Stimulated activated memory B cell treated with anti-CD40 and anti-IgM and Interleukin-4, amounts not matched to agents 10 μg/mL and 1 μg/mL and 100 μg/mL, for 72 hours (primary cell): Measurements from ENCODE around the gene CCN2.

Experiments
- ATAC-seq: fragments of 150-1000 bp; cut with Tn5 transposase; 2 replicates; pipeline ENCODE4 v1.10.0; 2021
- H3K27ac Mint-ChIP-seq: one replicate; pipeline ENCODE4 v1.8.0; 2022; ENCODE audit warnings: mild to moderate bottlenecking, mixed read lengths
- H3K27me3 Mint-ChIP-seq: one replicate; pipeline ENCODE4 v1.8.0; 2022; ENCODE audit warnings: mixed read lengths
- H3K36me3 Mint-ChIP-seq: one replicate; pipeline ENCODE4 v1.8.0; 2022; ENCODE audit warnings: mixed read lengths
- H3K4me1 Mint-ChIP-seq: one replicate; pipeline ENCODE4 v1.8.0; 2022; ENCODE audit warnings: mixed read lengths
- H3K4me3 Mint-ChIP-seq: one replicate; pipeline ENCODE4 v1.8.0; 2022; ENCODE audit warnings: mild to moderate bottlenecking, moderate library complexity, mixed read lengths
- H3K9me3 Mint-ChIP-seq: one replicate; pipeline ENCODE4 v1.8.0; 2022; ENCODE audit warnings: mixed read lengths

The CCN2 gene

DNA sequence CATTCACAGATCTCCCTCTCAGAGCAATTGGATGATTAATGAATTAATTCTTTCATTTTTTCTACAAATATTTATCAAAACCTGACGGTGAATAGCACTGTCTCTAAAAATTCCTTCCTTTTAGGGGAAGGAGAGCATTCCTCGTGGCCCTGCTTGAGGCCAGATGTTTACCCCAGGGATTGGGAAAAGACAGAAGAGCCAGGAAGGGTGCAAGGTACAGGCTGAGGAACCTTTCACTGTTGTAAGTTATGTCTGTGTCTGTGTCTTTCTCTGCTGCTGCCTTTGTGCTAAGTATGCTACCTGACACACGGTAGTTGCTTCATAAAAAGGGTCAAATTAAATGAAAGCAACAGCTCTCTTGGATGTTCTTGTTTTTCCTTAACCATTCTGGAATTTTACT is 27.4 kb upstream of the CCN2 start:
- H3K27ac Mint-ChIP-seq: no peak overlapping the region
- H3K27me3 Mint-ChIP-seq: no peaks in the 10 kb centered on the region
- H3K4me3 Mint-ChIP-seq: no peak overlapping the region
- no peak for ATAC-seq
- no peaks in the 10 kb centered on the region for H3K36me3 Mint-ChIP-seq
- H3K4me1 Mint-ChIP-seq: no peaks in the 10 kb centered on the region
- H3K9me3 Mint-ChIP-seq: no peaks in the 10 kb centered on the region

DNA sequence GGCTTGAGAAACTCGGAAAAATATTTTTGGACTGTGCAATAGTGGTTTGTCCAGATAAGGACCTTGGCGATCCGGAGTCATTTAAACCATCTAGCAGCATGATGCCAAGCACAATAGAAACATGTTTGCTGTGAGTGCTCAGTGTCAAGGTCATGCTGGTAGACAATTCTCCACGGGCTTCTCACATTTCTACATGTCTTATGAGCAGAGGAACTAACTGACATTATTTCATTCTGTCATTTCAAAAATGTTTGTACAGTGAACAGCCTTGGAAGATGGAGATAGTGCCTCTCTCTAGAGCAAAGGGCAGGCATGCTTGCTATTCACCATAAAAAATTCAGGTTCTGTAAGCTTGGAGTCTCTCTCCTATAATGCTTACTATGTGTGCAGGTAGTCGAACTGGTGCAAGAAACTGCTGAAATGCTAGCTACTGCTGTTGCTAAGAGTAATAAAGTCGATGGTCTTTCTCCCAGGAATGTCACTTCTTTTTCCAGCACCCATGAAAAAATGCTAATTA is 25.4 kb upstream of the CCN2 start:
- Mint-ChIP-seq H3K9me3 (no peaks in the 10 kb centered on the region), H3K4me3 (no peak overlapping the region), H3K27ac (no peak overlapping the region), H3K36me3 (no peaks in the 10 kb centered on the region), H3K4me1 (no peaks in the 10 kb centered on the region), H3K27me3 (no peaks in the 10 kb centered on the region)
- ATAC-seq: no peak

DNA sequence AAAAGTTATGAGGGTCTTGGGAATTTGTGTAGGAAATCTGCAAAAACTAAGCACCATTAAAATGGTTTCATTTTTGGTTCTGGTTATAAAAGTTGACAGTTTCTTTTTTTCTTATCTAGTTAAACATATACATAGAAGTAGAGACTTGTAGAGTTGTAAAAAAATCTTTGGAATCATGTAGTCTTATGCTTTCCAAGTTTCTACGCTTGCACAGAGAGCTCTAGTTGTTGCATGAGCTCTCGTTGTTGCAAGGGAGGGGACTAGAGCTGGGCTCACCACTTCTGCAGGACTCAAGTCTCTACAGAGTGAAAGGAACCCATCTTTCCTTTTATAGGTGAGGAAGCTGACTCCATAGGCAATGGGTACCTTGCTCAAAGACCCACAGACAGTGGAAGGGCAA is 21.6 kb upstream of the CCN2 start:
- no peaks in the 10 kb centered on the region for H3K4me1 Mint-ChIP-seq
- H3K9me3 Mint-ChIP-seq: no peaks in the 10 kb centered on the region
- H3K27ac Mint-ChIP-seq: no peak overlapping the region
- no peaks in the 10 kb centered on the region for H3K27me3 Mint-ChIP-seq
- ATAC-seq: no peak
- no peak overlapping the region for H3K4me3 Mint-ChIP-seq
- no peaks in the 10 kb centered on the region for H3K36me3 Mint-ChIP-seq

DNA sequence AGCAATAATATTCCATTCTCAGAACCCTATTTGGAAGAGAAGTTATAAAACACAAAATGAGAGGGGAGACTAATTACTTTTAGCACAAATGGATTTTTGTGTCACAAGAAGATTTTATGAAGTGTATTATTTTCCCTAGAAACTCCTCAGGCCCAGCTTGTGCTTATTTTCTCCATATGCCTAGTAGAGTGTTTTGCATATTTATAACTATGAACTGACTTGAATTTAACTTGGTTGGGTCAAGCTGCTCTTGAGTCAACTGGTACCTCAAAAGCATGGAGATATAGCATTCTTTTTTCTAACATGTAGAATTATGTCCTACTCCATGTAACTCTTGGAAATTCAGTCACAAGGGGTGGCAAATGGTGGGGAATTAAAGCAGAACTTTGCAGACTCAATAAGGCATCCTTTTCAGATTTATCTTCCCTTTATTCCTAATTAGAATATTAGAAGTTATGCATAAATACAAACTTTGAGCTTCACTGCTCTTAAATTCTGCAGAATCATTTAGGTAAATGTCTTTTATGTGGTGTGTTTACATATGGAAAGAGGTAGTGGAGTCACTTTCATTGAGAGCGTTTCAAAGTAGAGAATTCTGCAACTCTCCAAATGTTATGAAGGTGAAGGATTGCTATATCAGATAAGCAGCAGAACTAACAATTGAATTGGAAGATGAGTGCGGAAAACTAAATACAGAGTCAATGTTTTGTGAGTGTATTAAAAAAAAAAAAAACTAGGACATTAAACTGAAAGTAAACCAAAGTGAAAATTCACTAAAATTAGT is 19.1 kb upstream of the CCN2 start:
- Mint-ChIP-seq H3K9me3 (no peaks in the 10 kb centered on the region), H3K27me3 (no peaks in the 10 kb centered on the region), H3K4me1 (no peaks in the 10 kb centered on the region), H3K27ac (no peak overlapping the region), H3K4me3 (no peak overlapping the region), H3K36me3 (no peaks in the 10 kb centered on the region)
- no peak for ATAC-seq

DNA sequence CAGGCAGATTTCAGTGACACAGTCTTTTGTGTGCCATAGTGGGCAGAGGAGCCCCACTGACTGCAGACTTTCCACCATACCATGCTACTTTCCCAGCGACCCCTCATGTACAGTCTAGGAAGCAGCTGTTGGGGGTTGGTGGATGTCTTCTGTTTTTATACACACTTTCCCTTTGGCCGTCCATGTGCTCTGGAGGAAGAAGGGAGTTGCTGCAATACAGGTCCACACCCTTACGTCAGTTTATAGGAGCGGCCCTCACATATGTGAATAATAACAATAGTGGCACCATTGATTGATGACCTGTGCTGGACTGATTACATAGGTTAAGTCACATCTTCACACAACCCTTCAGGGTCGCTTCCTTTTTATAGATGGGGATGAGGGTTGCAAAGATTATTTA is 17.5 kb upstream of the CCN2 start:
- Mint-ChIP-seq H3K9me3 (no peaks in the 10 kb centered on the region), H3K4me3 (no peak overlapping the region), H3K27me3 (no peaks in the 10 kb centered on the region), H3K27ac (no peak overlapping the region), H3K36me3 (no peaks in the 10 kb centered on the region), H3K4me1 (no peaks in the 10 kb centered on the region)
- ATAC-seq: no peak

DNA sequence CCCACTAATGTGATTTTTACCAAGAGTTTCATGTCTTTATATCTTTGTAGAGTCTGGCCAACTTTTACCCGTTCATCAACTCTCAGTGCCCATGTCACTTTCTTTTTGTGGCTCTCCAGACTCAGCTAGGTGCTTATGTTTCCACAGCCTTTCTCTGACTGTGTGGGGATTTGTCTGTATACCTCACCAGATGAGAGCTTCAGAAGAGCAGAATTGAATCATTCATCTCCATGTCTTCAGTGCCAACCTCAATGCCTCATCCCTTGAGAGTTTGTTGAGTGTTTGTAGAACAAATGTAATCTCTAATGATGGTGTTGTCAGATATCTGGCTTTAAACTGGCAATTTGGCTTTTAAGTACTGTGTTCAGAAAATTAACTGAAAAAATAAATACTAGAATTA is 16.8 kb upstream of the CCN2 start:
- Mint-ChIP-seq H3K9me3 (no peaks in the 10 kb centered on the region), H3K4me1 (no peaks in the 10 kb centered on the region), H3K36me3 (no peaks in the 10 kb centered on the region), H3K27me3 (no peaks in the 10 kb centered on the region), H3K4me3 (no peak overlapping the region), H3K27ac (no peak overlapping the region)
- no peak for ATAC-seq

DNA sequence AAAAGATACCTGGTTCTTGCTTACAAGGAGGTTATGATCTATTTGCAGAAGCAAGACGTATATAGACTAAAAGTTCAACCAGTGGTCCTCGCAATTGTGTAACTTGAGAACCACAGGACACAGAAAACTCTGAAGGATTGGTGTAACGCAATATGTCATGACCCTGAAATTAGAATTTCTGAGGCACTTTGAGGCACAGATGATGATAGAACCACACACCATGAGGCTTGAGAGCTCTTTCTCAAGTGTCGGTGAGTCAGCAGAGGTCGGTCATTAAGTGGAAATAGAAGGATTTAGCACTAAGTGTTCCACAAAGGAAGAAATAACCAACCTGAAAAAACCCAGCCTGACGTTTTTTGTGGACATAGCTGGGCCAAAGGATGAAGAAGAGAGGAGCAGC is 15.3 kb upstream of the CCN2 start:
- H3K27ac Mint-ChIP-seq: no peak overlapping the region
- no peaks in the 10 kb centered on the region for H3K9me3 Mint-ChIP-seq
- ATAC-seq: no peak
- no peak overlapping the region for H3K4me3 Mint-ChIP-seq
- H3K4me1 Mint-ChIP-seq: no peaks in the 10 kb centered on the region
- no peaks in the 10 kb centered on the region for H3K36me3 Mint-ChIP-seq
- no peaks in the 10 kb centered on the region for H3K27me3 Mint-ChIP-seq

DNA sequence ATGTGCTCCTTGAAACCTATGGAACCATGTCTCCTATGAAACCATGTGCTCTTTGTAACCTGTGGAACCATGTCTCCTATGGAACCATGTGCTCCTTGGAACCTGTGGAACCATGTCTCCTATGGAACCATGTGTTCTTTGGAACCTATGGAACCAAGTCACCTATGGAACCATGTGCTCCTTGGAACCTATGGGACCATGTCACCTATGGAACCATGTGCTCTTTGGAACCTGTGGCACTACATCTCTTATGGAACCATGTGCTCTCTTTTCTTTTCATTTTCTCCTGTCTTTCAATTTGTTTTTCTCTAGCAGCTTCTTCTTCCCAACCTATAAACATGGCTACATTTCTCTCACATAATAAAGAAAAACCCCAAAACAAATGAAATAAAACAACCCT is 11.9 kb upstream of the CCN2 start:
- no peak for ATAC-seq
- Mint-ChIP-seq H3K27me3 (no peaks in the 10 kb centered on the region), H3K4me1 (no peaks in the 10 kb centered on the region), H3K36me3 (no peaks in the 10 kb centered on the region), H3K27ac (no peak overlapping the region), H3K9me3 (no peaks in the 10 kb centered on the region), H3K4me3 (no peak overlapping the region)

DNA sequence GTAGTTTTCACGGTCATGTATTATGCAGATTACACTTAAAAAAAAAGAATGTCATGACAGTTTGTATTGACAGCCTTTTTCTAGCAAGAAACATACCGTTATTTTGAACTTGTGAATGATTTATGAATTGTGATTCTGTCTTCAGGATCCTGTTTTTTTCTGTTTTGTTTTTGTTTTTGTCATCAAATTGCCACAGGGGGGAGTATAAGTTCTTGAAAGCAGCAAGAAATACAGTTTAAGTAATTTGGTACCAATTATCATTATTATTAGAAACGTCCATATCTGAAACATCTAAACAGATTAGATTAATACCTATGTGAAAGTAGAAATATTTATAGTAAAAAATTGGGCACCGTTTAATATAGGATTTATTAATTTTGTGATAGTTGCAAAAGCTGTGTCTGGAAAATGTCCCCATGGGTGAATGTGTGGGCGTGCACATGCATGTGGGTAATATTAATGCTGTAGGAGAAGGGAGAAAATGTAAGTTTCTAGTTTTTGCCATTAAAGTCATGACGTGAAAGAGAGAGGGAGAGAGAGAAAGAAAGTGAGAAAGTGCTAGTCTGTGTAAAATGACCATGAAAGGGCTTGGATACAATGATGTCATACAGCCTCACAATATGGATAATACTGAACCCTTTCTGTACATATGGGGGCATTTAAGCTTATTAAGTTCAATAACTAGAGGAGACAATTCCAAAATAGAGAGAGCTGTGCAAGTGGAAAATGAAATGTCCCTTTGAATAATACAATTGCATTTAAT is 9.4 kb upstream of the CCN2 start:
- Mint-ChIP-seq H3K9me3 (no peaks in the 10 kb centered on the region), H3K27me3 (no peaks in the 10 kb centered on the region), H3K27ac (no peak overlapping the region), H3K4me3 (no peak overlapping the region), H3K4me1 (no peaks in the 10 kb centered on the region), H3K36me3 (no peaks in the 10 kb centered on the region)
- no peak for ATAC-seq

DNA sequence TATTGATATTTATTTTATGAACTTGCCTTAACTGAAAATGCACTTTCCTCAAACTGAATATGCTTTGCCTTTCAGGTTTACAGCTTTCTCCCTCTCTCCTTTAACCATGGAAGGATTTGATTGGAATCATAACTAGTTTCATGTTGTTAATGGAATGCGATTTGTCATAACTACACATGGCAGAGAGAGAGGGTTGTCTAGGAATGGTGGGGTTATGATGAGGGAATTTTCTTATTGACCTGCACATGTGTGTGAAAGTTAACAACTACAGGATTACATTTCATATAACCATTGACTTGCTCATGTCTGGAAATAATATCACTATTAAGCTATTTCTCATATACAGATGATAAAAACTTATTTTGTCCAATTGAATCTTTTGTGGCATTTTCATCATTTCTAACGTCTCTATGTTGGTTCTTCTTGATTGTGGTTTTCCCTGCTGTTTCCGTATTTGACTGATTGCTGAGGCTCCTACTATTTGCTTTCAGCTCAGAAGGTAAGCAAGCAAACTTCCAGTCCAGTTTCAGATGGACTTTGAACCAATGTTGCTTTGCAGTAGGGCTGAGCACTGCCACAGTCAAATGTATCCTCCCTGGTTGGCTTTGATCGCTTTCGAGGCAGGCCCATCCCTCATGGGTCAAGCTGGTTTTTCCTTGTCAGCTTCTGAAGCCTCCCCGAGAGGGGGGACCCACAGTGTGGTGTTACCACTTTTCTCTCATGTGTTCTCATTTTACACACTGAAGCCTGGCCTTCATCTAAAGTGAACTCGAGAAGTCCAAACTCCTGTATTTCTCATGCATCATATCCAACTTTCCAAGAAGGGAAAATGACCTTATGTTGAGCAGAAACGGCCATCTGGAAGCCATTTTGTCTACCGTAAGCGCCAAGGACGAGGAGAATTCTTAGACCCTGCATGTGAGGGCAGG is 7.6 kb upstream of the CCN2 start:
- H3K27ac Mint-ChIP-seq: no peak overlapping the region
- H3K36me3 Mint-ChIP-seq: no peaks in the 10 kb centered on the region
- no peaks in the 10 kb centered on the region for H3K9me3 Mint-ChIP-seq
- ATAC-seq: no peak
- H3K27me3 Mint-ChIP-seq: peaks cover 11% of the 10 kb centered on the region
- H3K4me1 Mint-ChIP-seq: no peaks in the 10 kb centered on the region
- no peak overlapping the region for H3K4me3 Mint-ChIP-seq

DNA sequence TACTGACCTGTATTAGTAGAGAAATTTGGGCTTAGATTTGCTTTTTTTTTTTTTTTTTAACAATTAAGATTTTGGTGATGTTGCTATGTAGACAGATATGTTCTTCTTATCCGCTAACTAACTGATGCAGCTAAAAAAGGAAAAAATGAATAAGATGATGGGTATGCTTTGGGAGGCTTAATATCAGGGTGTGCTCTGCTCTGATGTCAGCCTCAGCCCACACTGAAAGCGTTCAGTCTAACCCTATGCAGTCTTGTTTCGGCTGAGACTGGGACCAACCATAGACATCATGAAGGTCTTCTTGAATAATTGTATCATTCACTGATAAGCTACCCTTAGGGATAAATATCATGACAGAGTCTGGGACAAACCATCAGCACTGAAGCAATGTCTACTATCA is 6.9 kb upstream of the CCN2 start:
- H3K4me3 Mint-ChIP-seq: no peak overlapping the region
- no peaks in the 10 kb centered on the region for H3K9me3 Mint-ChIP-seq
- peaks cover 18% of the 10 kb centered on the region for H3K27me3 Mint-ChIP-seq
- no peaks in the 10 kb centered on the region for H3K4me1 Mint-ChIP-seq
- no peak for ATAC-seq
- H3K36me3 Mint-ChIP-seq: no peaks in the 10 kb centered on the region
- no peak overlapping the region for H3K27ac Mint-ChIP-seq

DNA sequence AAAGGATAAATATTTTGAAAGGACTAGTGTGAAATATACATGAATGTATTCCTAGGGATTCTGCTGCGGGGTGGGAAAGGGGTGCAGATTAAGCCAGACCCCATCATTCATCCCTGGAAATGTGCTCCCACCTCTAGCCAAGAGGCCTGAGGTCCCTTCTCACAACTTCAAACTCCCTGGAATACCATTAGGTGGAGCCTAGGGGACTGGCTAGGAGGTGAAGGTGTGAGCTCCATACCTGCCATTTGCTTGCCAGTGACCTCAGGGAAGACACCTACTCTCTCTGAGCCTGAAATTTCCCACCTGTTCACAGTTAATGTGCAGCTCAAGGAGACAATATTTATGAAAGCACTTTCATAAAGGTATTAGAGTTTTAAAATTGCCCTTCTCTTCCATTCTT is 4.7 kb upstream of the CCN2 start:
- Mint-ChIP-seq H3K4me3 (no peak overlapping the region), H3K9me3 (no peaks in the 10 kb centered on the region), H3K27ac (no peak overlapping the region), H3K4me1 (no peaks in the 10 kb centered on the region), H3K27me3 (peaks cover 39% of the 10 kb centered on the region), H3K36me3 (no peaks in the 10 kb centered on the region)
- no peak for ATAC-seq

DNA sequence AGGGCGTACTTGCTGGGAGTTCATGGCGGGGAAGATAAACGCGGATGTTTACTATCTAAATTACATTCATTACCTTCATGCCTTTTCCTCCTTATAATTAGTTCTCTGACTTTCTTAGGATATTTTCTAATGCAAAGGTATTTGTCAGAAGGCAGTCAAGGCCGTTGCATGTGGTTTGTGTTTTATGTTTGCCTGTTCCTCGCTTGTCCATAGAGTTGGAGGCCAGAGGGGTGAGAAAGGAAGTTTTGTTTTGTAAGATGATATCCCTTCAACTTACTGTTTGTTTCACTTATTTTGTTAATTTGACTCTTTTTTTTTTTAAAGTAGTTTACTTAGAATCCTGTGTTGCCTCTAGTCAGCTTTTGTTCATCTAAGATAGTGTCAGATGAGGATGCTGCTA is 4.0 kb upstream of the CCN2 start:
- H3K4me1 Mint-ChIP-seq: peaks cover 4% of the 10 kb centered on the region

DNA sequence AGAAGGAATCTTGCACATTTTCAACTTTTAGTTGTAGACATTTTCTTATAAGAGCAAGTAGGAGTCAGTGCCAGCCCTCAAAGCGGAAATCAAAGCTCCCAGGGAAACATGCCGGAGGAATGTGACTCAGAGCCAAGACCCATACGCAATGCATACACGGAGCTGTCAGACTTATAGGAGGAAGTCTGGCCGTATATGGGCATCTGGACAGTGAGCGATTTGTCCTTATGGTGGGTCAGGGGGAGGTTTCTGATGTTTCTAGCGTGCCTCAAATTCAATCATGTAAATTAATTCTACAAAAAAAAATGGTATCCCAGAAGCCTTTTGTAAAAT is 3.6 kb upstream of the CCN2 start:
- ATAC-seq: no peak
- Mint-ChIP-seq H3K4me1 (peaks cover 9% of the 10 kb centered on the region), H3K4me3 (no peak overlapping the region), H3K27me3 (peaks cover 49% of the 10 kb centered on the region), H3K27ac (no peak overlapping the region), H3K9me3 (no peaks in the 10 kb centered on the region), H3K36me3 (no peaks in the 10 kb centered on the region)

More for the DNA sequence above, 4.0 kb upstream of the CCN2 start:
- no peaks in the 10 kb centered on the region for H3K9me3 Mint-ChIP-seq
- no peak for ATAC-seq
- peaks cover 45% of the 10 kb centered on the region for H3K27me3 Mint-ChIP-seq
- H3K4me3 Mint-ChIP-seq: no peak overlapping the region
- no peaks in the 10 kb centered on the region for H3K36me3 Mint-ChIP-seq
- H3K27ac Mint-ChIP-seq: no peak overlapping the region

DNA sequence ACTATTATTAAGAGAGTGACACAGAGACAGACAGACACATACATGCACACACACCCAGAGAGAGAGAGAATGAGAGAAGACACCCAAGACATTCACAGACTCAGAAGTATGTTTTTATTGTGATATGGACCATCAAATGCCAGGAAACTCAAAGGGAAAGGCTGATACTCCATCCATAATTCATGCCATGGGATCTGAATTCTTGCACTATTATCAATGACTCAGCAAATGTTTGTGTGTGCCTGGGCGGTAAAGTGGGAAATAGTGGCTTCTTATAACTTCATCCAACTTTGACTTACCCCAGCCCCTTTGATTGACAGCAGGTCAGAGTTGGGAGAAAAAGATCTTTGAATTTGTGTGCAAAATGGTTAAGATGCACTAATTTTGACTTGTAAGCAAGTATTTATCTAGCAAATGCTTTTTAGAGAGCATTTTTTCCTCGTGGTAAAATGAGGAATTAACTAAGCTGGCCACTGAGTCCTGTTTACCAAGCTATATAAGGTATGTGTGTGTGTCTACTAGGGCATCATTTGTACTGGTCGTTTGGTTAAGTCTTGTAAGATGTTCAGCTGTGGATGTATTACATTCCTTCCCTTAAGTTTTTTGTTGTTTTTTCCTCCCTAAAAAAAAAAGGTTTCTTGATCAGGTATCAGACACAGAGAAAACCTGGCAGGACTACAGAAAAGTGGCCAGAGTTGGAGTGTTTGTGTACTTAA is 3.0 kb upstream of the CCN2 start:
- ATAC-seq: no peak
- Mint-ChIP-seq H3K27me3 (peaks cover 55% of the 10 kb centered on the region), H3K27ac (no peak overlapping the region), H3K9me3 (no peaks in the 10 kb centered on the region), H3K36me3 (no peaks in the 10 kb centered on the region), H3K4me3 (no peak overlapping the region), H3K4me1 (peaks cover 10% of the 10 kb centered on the region)
